IPS DF 19.7 (cell line): ENCODE results near the gene PIM2.
"Not testable (repeated sequence)": the region's sequence is repeated elsewhere in the genome, so short reads cannot be mapped to it uniquely, and the experiment has no call there.

ENCODE experiments used
- DNase-seq: peaks from one replicate; pipeline ENCODE4 v3.0.0-alpha.2; 2013; ENCODE audit warnings: low read depth, low spot score

Gene PIM2

DNA sequence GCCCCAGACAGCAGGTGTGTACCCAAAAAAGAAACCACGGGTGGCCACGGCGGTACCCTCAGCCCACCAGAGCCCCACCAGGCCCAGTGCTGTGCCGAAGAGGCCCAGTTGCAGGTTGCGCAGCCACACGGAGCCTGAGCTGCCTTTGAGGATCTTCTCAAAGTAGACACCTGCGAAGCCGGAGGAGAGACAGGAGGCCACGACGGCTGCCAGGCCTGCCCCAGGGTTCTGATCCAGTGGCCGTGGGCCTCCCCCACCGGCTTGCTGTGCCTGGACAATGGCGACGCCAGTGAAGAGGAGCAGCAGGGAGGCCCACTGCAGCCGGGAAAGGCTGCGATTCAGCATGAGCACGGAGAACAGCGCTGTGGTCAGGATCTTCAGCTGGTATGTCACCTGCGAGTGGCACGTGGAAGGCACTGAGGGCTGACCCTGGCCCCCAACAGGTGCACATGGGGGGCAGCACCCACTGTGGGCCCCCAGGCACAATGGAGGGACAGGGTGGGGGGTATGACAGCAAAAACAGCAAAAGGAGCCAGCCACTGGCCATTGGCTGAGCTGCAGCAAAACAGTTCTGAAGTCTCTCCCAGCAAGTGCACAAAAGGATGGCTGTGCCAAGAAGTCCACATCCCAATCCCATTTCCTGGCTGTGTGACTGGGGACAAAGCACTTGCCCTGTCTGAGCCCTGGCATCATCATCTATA is 13.6 kb downstream of the PIM2 start:
- no peak for DNase-seq

- no peak for DNase-seq
These were observed 14.2 kb downstream of the PIM2 start for GRCh38 chrX:48904626-48905025.

DNA sequence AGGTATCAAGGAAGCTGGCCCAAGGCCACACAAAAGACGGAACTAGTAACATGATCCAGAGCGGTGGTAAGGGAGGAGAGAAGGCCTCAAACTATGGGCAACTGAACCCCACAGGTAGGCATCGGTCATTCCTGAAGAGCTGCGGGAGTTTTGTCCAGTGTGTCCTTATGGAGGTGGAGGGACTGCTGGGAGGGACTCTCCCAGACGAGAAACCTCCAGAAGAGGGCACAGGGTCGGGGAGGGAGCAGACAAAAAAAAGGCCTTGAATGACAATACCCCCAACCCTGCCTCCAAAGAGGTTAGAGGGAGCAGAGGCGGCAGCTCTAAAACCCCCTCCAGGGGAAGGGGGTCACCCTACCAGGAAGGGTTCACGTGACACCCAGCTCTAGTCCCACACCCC is 14.6 kb downstream of the PIM2 start:
- DNase-seq: no peak

- DNase-seq: no peak
These were observed 15.5 kb downstream of the PIM2 start for GRCh38 chrX:48903290-48903689.

- DNase-seq: no peak
These were observed 16.0 kb downstream of the PIM2 start for GRCh38 chrX:48902776-48903175.

DNA sequence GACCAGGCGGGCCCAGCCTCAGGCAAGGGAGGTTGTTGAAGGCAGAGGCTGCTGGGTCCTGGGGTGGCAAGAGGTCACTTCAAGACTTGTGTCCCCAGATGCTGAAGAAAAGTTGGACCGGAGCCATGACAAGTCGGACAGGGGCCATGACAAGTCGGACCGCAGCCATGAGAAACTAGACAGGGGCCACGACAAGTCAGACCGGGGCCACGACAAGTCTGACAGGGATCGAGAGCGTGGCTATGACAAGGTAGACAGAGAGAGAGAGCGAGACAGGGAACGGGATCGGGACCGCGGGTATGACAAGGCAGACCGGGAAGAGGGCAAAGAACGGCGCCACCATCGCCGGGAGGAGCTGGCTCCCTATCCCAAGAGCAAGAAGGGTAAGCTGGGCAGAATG is 16.7 kb downstream of the PIM2 start:
- DNase-seq: no peak

- DNase-seq: no peak
These were observed 17.8 kb downstream of the PIM2 start for GRCh38 chrX:48901069-48901468.

- no peak for DNase-seq
These were observed 19.8 kb downstream of the PIM2 start for GRCh38 chrX:48899078-48899410.

- DNase-seq: peak; percentile 86
These were observed 21.1 kb downstream of the PIM2 start, which contains the start of the genes PQBP1 and TIMM17B for GRCh38 chrX:48897625-48898306. PQBP1 (plus strand) TSS chrX:48897930; CDS start chrX:48898510, 580 bp downstream. TIMM17B (minus strand) TSS chrX:48897768; CDS start chrX:48897749, 19 bp downstream.

DNA sequence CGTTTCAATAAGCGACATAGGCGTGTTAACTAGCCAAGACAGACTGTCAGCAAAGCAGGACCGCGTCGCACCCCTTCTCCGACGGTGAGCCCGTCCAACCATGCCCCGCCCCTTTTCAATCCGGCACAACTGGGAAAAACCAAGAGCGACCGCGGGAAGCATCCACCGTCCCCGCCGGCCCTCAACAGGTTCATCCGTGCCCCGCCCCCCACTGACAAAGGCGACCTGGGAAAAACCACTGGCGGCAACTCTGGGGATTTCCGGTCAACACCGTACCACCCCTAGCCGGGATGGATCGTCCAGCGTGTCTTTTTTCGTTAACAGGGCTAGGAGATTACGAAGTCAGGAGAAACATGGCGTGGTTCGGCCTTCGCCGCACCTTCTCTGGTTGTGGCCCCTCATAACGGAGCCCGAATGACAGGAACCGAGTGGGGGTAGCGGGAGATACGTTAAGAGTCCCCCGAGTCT is 21.6 kb downstream of the PIM2 start:
- DNase-seq: no peak

DNA sequence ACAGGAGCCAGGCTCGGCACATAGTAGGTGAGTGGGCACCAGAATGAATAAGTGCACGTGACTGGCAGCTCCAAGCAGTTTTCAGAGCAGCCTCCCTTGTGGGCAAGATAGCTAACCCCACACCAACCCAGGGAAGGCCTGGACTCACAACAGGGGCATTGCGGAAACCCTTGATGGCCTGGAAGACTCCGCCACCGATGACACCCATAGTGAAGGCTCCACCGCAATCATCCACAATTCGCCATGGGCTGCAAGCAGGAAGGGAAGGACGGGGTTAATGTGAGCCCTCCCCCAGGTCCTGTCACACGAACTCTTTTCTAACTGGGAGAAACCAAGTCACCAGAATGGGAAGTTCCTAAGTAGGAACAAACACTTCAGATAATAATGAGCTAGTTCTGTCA is 22.2 kb downstream of the PIM2 start:
- no peak for DNase-seq

- DNase-seq: no peak
These were observed 23.9 kb downstream of the PIM2 start for GRCh38 chrX:48894891-48895290.

GRCh38 chrX:48893556-48894348 is 25.1 kb downstream of the PIM2 start:
- no peak for DNase-seq

GRCh38 chrX:48892896-48893295 is 25.9 kb downstream of the PIM2 start:
- DNase-seq: no peak

DNA sequence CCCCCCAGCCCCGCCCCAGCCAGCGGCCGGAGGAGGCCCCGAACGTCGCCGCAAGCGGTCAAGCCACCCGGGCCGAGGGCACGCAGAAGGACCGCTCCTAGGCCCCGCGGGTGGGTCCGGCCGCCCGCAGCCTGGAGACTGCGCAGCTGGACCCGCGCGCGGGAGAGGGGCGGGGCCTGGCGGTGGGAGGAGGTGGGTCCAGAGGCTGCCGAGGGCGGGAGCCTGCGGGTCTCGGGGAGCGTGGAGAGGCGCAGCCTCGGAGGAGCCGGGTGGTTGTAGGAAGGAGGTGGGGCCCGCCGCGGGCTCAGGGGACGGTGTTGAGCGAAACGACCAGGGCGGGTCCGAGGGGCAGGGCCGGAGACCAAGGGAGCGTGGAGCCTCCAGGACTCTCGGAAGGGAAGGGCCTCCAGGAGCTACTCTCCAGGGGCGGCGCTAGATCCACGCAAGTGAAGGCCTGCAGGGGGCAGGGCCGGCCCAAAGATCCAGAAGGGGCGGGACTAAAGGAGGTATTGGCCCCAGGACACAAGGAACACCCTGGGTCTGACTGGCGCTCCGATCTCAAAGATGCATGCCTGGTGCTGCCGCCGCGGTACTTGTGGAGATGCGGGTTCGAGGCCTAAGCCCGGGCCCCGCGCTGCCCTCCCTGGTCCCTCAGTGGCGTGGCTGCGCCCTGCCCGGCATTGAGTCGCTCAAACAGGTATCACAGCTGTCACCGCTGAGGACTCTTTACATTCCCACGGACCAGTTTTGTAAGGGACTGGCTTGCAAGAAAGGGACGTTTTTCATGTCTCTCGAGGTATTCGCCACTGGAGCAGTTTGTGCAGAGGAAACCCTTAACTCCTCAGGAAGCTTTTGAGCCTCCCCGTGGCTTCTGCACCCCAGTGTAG is 27.2 kb downstream of the PIM2 start:
- no peak for DNase-seq

DNA sequence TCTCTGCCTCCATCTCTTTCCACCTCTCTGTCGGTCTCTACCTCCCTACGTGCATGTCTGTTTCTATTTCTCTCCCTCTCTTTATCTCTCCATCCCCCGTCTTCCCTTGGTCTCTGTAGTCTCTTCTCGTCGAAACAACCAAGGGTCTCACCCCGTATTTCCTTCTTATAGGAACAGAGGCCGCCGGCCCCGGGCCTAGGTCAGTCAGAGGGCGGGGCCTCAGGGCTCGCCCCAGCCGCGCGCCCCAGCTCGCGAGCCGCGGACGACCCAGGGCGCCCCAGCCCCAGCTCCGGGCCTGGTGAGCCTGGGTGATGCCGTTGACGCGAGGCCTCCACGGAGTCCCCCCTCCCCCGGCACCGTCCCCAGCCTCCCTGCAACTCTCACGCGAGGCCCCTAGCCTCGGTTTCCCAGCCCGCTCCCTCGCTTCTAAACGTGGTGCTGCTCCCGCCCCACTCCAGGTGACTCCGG is 27.9 kb downstream of the PIM2 start:
- DNase-seq: no peak

DNA sequence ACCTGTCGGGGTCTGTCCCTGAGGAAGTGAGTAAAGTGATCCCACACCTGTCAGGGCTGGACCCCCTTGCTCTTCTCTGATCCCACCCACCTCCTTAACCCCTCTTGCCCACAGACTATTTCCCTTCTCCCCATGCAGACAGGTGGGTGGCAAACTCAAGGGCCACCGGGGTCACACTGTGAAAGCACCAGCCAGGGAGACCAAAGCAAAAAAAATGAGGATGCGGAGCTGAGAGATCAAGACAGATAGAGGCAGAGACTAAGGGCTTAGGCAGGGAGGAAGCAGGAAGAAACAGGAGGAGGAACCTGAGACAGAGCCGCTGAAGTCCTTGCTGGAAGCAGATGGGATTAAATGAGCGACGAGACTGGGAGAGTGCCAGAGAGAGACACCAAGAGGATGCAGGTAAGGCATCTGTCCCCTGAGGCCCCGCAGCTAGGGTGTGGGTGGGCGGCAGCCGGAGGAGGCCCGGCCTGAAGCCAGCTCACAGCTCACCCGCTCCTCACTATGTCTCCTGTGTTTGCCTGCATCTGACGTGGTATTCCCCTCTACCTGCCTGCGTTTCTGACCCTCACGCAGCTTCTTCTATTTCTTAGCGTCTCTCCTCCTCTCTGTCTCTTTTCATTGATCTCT is 28.4 kb downstream of the PIM2 start:
- DNase-seq: no peak

DNA sequence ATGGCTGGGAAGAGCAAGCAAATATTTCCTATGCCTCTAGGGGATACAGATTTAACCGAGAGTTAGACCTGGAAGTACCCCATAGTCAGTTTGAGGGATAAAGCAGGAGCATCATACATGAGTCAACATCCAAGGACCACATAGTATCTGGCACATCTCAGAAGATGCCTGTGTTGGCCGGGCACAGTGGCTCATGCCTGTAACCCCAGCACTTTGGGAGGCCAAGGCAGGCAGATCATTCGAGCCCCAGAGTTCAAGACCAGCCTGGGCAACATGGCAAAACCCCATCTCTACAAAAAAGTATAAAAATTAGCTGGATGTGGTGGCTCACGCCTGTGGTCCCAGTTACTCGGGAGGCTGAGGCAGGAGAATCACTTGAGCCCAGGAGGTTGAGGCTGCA is 32.2 kb downstream of the PIM2 start:
- not testable (repeated sequence) for DNase-seq

GRCh38 chrX:48883729-48884128 is 35.1 kb downstream of the PIM2 start:
- DNase-seq: no peak

GRCh38 chrX:48876944-48877343 is 41.9 kb downstream of the PIM2 start:
- DNase-seq: not testable (repeated sequence)

- DNase-seq: not testable (repeated sequence)
These were observed 46.8 kb downstream of the PIM2 start for GRCh38 chrX:48872017-48872416.
